GM12891 (cell line): ENCODE data around the gene DTNBP1.

Experiments used
- DNase-seq: peaks from one replicate; pipeline ENCODE4 v3.0.0; 2011; ENCODE audit warnings: low spot score; ENCODE audit not compliant: insufficient read length
- FAIRE-seq: peaks from 2 replicates; lab custom pipeline; 2011; peaks lifted over from hg19 to GRCh38; lab: Jason Lieb, UNC
- PAX5 ChIP-seq: IDR thresholded peaks from 2 replicates; pipeline ENCODE4 v1.6.1; 2011; ENCODE audit warnings: low read length, moderate library complexity, mild to moderate bottlenecking; ENCODE audit not compliant: insufficient read depth, severe bottlenecking
- POLR2A ChIP-seq: IDR thresholded peaks from 2 replicates; pipeline ENCODE4 v1.6.1; 2011; ENCODE audit warnings: low read depth, low read length, control low read depth
- POLR2AphosphoS5 ChIP-seq: IDR thresholded peaks from 2 replicates; pipeline ENCODE4 v1.6.1; 2011; ENCODE audit warnings: low read depth, low read length, control low read depth
- POU2F2 ChIP-seq: IDR thresholded peaks from 2 replicates; pipeline ENCODE4 v1.6.1; 2011; ENCODE audit warnings: low read depth, mild to moderate bottlenecking, control low read depth, low read length, moderate library complexity
- SPI1 ChIP-seq: IDR thresholded peaks from 2 replicates; pipeline ENCODE4 v1.6.1; 2011; ENCODE audit warnings: low read depth, low read length, control low read depth
- TAF1 ChIP-seq: IDR thresholded peaks from 2 replicates; pipeline ENCODE4 v1.6.1; 2011; ENCODE audit warnings: low read depth, low read length, control low read depth

The DTNBP1 gene

GRCh38 chr6:15508931-15509330 lies 153.9 kb downstream of the DTNBP1 start:
- FAIRE-seq (no peak), DNase-seq (no peak)
- TF ChIP-seq POLR2AphosphoS5 (no peak), PAX5 (no peak)

GRCh38 chr6:15508441-15508871 lies 154.4 kb downstream of the DTNBP1 start:
- TF ChIP-seq PAX5 (no peak), POU2F2 (no peak), SPI1 (no peak), POLR2AphosphoS5 (no peak), TAF1 (no peak), POLR2A (no peak)
- DNase-seq: no peak
- FAIRE-seq: no peak

GRCh38 chr6:15507746-15508145 lies 155.1 kb downstream of the DTNBP1 start:
- FAIRE-seq (no peak), DNase-seq (no peak)
- TF ChIP-seq SPI1: no peak
- TF ChIP-seq PAX5: no peak
- no peak for TF ChIP-seq POLR2AphosphoS5
- TF ChIP-seq TAF1: no peak
- TF ChIP-seq POLR2A: no peak
- no peak for TF ChIP-seq POU2F2

GRCh38 chr6:15507221-15507620 lies 155.6 kb downstream of the DTNBP1 start:
- TF ChIP-seq POLR2AphosphoS5 (no peak), SPI1 (no peak), POU2F2 (no peak), PAX5 (no peak), TAF1 (no peak), POLR2A (no peak)
- DNase-seq (no peak), FAIRE-seq (no peak)

- no peak for DNase-seq
- FAIRE-seq: no peak
- TF ChIP-seq SPI1: no peak
- TF ChIP-seq PAX5: no peak
- TF ChIP-seq TAF1: no peak
- no peak for TF ChIP-seq POLR2AphosphoS5
- TF ChIP-seq POU2F2: no peak
- no peak for TF ChIP-seq POLR2A
These were observed 156.8 kb downstream of the DTNBP1 start for GRCh38 chr6:15506066-15506465.

- DNase-seq (no peak), FAIRE-seq (no peak)
These were observed 157.3 kb downstream of the DTNBP1 start for GRCh38 chr6:15505463-15505918.

GRCh38 chr6:15504581-15505350 lies 158.1 kb downstream of the DTNBP1 start:
- no peak for FAIRE-seq
- no peak for DNase-seq
- no peak for TF ChIP-seq SPI1
- TF ChIP-seq TAF1: no peak
- no peak for TF ChIP-seq POU2F2
- no peak for TF ChIP-seq POLR2AphosphoS5

More at GRCh38 chr6:15505463-15505918, 157.3 kb downstream of the DTNBP1 start:
- TF ChIP-seq TAF1: no peak
- no peak for TF ChIP-seq POU2F2
- no peak for TF ChIP-seq PAX5
- no peak for TF ChIP-seq POLR2AphosphoS5
- no peak for TF ChIP-seq POLR2A
- no peak for TF ChIP-seq SPI1

GRCh38 chr6:15504040-15504495 lies 158.8 kb downstream of the DTNBP1 start:
- FAIRE-seq (no peak), DNase-seq (no peak)
- no peak for TF ChIP-seq POU2F2
- TF ChIP-seq POLR2AphosphoS5: no peak
- no peak for TF ChIP-seq TAF1
- no peak for TF ChIP-seq PAX5
- TF ChIP-seq POLR2A: no peak
- no peak for TF ChIP-seq SPI1

GRCh38 chr6:15503346-15503680 lies 159.5 kb downstream of the DTNBP1 start:
- FAIRE-seq (no peak), DNase-seq (no peak)
- TF ChIP-seq POLR2AphosphoS5 (no peak), TAF1 (no peak), POLR2A (no peak), SPI1 (no peak), PAX5 (no peak), POU2F2 (no peak)
